HEK293T (cell line): ENCODE data around the gene SPRYD3.

Experiments used
- ARNT ChIP-seq: fragments of 450-650 bp; IDR thresholded peaks from 2 replicates; pipeline ENCODE4 v1.6.1; 2017; ENCODE audit warnings: mild to moderate bottlenecking
- BHLHE40 ChIP-seq: fragments of 450-650 bp; IDR thresholded peaks from 2 replicates; pipeline ENCODE4 v1.6.1; 2016; ENCODE audit warnings: mild to moderate bottlenecking, moderate library complexity, borderline replicate concordance
- CTBP1 ChIP-seq: fragments of 450-650 bp; IDR thresholded peaks from 2 replicates; pipeline ENCODE4 v1.6.1; 2016; ENCODE audit warnings: borderline replicate concordance
- FOXA1 ChIP-seq: fragments of 450-650 bp; IDR thresholded peaks from 2 replicates; pipeline ENCODE4 v1.6.1; 2016; ENCODE audit warnings: mild to moderate bottlenecking
- FOXK2 ChIP-seq: fragments of 450-650 bp; IDR thresholded peaks from 2 replicates; pipeline ENCODE4 v1.6.1; 2016; ENCODE audit warnings: mild to moderate bottlenecking
- FOXM1 ChIP-seq: fragments of 450-650 bp; IDR thresholded peaks from 2 replicates; pipeline ENCODE4 v1.6.1; 2017; ENCODE audit warnings: mild to moderate bottlenecking, borderline replicate concordance
- HDGF ChIP-seq: fragments of 450-650 bp; IDR thresholded peaks from 2 replicates; pipeline ENCODE4 v1.6.1; 2017; ENCODE audit warnings: antibody characterized with exemption, borderline replicate concordance
- LEF1 ChIP-seq: fragments of 450-650 bp; IDR thresholded peaks from 2 replicates; pipeline ENCODE4 v1.6.1; 2017; ENCODE audit warnings: mild to moderate bottlenecking, borderline replicate concordance
- NFRKB ChIP-seq: fragments of 450-650 bp; IDR thresholded peaks from 2 replicates; pipeline ENCODE4 v1.6.1; 2016; ENCODE audit warnings: mild to moderate bottlenecking, moderate library complexity
- SP1 ChIP-seq: fragments of 450-650 bp; IDR thresholded peaks from 2 replicates; pipeline ENCODE4 v1.6.1; 2017
- SUZ12 ChIP-seq: fragments of 450-650 bp; IDR thresholded peaks from 2 replicates; pipeline ENCODE4 v1.6.1; 2016; ENCODE audit warnings: mild to moderate bottlenecking
- TARDBP ChIP-seq: fragments of 450-650 bp; IDR thresholded peaks from 2 replicates; pipeline ENCODE4 v1.6.1; 2016
- ZNF384 ChIP-seq: fragments of 450-650 bp; IDR thresholded peaks from 2 replicates; pipeline ENCODE4 v1.6.1; 2016

DNA sequence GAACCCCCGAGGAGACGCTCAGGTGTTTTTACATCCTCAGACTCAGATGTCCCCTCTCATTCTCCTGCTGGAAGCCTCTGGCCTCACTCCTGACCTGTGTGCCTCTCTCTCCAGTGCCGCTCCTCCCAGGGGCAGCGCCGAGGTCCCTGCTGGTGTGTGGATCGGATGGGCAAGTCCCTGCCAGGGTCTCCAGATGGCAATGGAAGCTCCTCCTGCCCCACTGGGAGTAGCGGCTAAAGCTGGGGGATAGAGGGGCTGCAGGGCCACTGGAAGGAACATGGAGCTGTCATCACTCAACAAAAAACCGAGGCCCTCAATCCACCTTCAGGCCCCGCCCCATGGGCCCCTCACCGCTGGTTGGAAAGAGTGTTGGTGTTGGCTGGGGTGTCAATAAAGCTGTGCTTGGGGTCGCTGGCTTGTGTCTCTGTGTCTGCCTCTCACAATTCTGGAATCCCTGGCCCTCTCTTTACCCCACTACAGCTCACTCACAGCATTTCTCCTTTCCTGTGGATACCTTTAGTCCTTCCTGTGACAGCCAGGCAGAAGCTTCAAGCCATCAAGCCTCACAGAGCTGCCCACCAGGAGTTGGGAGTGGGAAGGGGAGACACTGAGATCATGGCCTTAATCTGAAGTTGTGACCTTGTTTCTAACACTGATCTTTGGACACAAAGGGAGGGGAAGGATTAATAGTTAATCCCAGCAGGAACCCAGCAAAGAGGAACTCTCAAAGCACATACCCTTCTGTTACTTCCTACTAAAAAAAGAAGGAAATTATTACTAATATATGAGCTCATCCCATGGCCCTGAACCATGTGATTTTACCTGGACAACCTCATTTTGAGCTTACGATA lies 23.0 kb upstream of the SPRYD3 start:
- TF ChIP-seq BHLHE40 = no peak
- TF ChIP-seq SP1 = no peak
- no peak for TF ChIP-seq LEF1
- TF ChIP-seq HDGF = no peak
- TF ChIP-seq NFRKB = no peak
- TF ChIP-seq ARNT = no peak
- no peak for TF ChIP-seq ZNF384
- TF ChIP-seq FOXK2 = no peak
- TF ChIP-seq SUZ12 = no peak
- no peak for TF ChIP-seq FOXM1
- TF ChIP-seq CTBP1 = no peak
- TF ChIP-seq FOXA1 = no peak
- no peak for TF ChIP-seq TARDBP
